Measurements from ENCODE around the gene PTMA.

DNA sequence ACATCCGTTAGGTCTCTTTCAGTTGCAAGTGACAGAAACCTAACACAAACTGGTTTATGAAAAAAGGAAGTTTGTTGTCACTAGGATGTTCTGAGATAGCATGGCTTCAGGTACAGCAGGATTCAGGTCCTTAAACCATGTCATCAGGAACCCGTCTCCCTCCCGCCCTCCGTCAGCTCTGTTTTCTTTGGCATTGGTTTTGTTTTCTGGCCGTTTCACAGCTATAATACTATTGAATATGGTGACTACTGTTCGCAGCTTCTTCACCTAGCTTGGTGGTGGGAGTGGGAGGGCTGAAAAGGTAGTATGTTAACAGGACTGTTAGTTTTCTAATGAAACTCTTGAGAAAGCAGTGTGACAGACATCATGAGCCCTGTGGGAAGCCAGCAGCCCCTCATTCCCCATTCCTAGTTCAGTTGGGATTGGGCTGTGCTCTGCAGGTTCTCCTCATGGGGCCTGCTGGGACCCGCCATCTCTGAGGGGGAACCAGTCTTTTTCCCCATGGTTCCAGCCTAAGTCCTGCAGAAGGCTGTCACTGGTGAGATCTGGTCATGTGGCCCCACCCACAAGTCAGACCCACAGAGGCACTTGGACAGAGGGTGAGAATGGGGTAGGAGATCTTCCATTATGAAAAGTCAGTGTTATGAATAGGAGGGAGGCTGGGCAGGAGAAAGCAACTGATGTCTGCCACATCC lies 12.1 kb downstream of the PTMA start:
- TF ChIP-seq, protein P1, sequence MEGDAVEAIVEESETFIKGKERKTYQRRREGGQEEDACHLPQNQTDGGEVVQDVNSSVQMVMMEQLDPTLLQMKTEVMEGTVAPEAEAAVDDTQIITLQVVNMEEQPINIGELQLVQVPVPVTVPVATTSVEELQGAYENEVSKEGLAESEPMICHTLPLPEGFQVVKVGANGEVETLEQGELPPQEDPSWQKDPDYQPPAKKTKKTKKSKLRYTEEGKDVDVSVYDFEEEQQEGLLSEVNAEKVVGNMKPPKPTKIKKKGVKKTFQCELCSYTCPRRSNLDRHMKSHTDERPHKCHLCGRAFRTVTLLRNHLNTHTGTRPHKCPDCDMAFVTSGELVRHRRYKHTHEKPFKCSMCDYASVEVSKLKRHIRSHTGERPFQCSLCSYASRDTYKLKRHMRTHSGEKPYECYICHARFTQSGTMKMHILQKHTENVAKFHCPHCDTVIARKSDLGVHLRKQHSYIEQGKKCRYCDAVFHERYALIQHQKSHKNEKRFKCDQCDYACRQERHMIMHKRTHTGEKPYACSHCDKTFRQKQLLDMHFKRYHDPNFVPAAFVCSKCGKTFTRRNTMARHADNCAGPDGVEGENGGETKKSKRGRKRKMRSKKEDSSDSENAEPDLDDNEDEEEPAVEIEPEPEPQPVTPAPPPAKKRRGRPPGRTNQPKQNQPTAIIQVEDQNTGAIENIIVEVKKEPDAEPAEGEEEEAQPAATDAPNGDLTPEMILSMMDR (conservative IDR thresholded peaks at IDR 0.05; ENCODE audit: low read depth, low read length), result no peak
- no peak for TF ChIP-seq POLR2A (IDR thresholded peaks at IDR 0.05; ENCODE audit: low read depth, low read length)

Data from IMR-90 (cell line).